NCI-H2196 (cell line): ENCODE results near the gene LPCAT1.
"Not testable (repeated sequence)": the region's sequence is repeated elsewhere in the genome, so short reads cannot be mapped to it uniquely, and the experiment has no call there.

Source experiments
- DNase-seq: peaks from one replicate; lab custom pipeline; 2025; ENCODE audit not compliant: unreplicated experiment; lab: John Stamatoyannopoulos, UW

LPCAT1 gene

DNA sequence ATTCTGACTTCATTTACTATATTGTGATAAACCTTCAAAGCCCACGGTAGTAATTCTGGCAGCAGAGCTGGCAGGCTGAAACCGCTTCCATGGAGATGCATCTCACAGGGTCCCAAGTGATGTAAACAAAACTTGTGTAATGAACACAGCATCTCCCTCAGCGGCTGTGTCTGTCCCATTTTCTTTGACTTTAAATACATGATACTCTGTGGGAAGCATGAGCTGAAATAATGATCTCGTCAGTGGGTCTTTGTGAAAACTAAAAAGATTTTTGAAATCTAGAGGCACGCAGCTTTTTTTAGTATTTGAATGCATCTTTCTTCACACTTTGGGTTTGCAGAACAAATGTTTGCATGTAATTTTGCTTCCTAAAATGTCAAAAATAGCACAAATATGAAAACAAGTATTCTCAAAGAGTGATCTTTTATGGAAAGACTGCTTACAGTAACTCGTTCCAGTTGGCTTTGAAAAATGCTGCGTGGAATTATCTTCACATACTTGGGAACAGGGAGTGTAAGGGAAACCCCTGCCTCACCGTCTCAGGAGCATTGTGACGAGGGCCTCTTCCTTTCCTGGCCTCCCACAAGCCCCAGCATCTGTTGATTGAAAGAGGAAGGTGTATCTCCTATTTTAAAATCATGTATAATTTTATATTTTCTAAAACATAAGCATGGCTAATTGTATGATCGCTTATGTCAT is 18.1 kb upstream of the LPCAT1 start:
- no peak for DNase-seq

- no peak for DNase-seq
These were observed 17.3 kb upstream of the LPCAT1 start for GRCh38 chr5:1540831-1541701.

- no peak for DNase-seq
These were observed 16.4 kb upstream of the LPCAT1 start for GRCh38 chr5:1540166-1540565.

- not testable (repeated sequence) for DNase-seq
These were observed 15.8 kb upstream of the LPCAT1 start for GRCh38 chr5:1539393-1540161.

- DNase-seq: no peak
These were observed 15.1 kb upstream of the LPCAT1 start for GRCh38 chr5:1538741-1539392.

DNA sequence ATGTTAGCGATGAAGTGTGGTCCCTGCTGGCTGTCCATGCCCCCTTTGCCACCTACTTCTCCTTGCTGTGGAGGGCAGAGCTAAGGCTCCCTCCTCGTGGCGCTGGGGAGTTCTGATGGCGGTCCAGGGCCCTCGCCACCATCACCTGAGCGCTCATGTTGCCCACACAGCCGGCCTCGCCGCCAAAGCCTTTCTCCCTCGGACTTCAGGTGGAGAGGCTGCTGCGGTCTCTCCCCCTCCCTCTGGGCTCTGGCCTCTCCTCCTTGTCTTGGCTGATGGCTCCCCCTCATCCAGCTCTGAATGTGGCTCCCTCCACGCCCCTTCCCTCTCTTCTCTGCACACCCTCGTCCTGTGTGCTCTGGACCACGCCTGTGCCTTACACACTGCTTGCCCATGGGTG is 14.5 kb upstream of the LPCAT1 start:
- DNase-seq: no peak

DNA sequence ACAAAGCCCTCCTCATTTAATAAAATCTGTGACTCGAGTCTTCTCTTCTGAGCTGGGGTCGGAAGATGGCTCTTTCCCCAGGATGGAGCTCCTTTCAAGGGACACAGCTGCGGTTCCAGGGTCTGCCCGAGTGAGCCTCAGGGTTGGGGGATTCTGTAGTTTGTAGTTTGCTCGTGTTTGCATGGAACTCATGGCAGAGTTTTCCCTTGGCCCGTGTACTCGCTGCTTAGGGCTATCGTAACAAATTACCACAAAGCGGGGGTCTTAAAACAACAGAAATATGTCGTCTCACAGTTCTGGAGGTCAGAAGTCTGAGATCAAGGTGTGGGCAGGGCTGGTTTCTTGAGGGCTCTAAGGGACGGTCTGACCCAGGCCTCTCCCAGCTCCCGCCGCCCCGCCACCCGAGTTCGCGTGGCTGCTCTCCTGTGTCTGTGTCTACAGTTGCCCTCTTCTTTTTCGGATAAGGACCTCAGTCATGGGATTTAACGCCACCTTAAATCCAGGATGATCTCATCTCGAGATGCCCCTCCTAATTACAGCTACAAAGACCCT is 13.9 kb upstream of the LPCAT1 start:
- no peak for DNase-seq

GRCh38 chr5:1536871-1537602 is 13.3 kb upstream of the LPCAT1 start:
- DNase-seq: no peak

GRCh38 chr5:1536322-1536845 is 12.6 kb upstream of the LPCAT1 start:
- DNase-seq: no peak

DNA sequence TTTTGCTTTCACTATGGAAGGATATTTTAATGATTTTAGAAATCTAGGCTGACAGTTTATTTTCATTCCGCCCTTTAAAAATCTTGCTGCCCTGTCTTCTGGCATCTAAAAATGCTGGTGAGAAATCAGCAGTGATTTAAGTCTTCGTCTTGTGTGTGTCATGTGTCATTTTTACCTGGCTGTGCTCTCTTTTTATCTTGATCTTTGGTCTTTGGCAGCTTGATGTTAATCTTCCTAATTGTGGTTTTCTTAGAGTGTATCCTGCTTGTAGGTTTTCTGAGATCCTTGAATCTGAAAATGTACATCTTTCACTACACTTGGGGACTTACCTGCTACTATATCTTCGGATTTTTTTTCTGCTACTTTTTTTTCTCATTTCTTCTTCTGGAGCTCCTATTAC is 11.9 kb upstream of the LPCAT1 start:
- no peak for DNase-seq

DNA sequence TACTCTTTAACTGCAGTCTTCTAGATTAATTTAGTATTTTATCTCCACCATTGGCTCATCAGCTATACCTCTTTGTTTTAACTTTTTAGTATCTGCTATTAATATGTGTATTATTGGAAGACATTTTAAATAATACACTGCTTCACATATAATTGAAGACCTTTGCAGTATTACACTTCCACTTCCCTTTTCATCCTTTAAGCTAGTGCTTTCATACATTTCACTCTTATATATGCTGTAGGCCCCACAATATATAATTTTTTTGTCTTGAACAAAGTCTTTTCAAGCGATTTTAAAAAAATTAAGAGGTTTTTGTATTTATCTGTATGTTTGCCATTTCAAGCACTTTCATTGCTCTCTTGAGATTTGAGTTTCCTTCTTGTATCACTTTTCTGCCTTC is 8.6 kb upstream of the LPCAT1 start:
- no peak for DNase-seq

DNA sequence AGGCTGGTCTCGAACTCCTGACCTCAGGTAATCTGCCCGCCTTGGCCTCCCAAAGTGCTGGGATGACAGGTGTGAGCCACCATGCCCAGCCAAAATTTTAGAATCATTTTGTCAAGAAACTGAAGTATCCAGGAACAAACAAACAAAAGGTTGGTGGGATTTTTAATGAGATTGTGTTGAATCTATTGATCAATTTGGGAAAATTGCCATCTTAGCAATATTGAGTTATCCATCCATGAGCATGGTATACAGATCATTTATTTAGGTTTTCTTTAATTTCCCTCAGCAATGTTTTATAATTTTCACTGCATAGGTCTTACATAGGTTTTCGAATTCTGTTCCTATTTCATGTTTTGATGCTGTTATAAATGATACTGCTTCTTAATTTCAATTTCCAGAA is 5.7 kb upstream of the LPCAT1 start:
- DNase-seq: no peak

GRCh38 chr5:1527533-1528205 is 3.9 kb upstream of the LPCAT1 start:
- no peak for DNase-seq

DNA sequence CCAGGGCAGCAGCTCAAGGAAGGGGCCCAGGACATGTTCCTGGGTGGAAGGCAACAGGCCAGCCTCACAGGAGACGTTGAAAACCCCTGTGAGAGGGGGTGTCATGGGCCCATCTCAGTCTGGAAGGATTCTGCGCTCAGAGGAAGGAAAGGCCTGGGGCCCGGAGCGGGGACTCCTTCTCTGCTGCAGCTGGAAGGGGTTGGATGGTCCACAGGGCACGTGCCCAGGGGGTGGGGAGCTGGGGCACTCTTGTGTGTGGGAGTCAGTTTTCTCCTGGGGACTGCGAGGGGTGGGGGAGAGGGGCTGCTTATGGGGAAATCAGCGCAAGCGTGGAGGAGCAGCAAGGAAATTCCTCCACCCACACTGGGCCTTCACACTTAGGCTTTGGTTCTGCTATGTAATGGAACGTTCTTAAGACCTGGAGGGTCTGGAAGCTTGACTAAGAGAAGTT is 2.9 kb upstream of the LPCAT1 start:
- DNase-seq: no peak

DNA sequence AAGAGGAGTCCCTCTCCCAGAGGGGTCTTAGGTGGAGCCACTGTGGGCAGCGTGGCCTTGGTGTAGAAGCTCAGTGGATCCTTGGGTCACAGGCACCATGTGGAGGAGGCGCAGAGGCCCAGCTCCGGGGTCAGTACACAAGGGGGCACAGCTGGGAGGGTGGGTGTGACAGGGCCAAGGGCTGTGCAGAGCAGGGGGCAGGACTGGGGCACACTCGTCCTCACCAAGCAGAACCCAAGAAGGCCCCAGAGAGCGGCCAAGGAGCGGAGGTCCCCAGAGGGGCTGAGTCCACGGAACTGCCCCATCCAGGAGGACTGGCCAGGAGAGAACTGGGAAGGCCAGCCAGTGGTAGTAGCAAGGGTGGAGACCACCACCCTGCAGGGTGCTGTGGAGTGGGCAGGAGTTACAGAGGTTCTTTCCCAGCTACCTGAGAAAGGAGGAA is 2.5 kb upstream of the LPCAT1 start:
- no peak for DNase-seq

DNA sequence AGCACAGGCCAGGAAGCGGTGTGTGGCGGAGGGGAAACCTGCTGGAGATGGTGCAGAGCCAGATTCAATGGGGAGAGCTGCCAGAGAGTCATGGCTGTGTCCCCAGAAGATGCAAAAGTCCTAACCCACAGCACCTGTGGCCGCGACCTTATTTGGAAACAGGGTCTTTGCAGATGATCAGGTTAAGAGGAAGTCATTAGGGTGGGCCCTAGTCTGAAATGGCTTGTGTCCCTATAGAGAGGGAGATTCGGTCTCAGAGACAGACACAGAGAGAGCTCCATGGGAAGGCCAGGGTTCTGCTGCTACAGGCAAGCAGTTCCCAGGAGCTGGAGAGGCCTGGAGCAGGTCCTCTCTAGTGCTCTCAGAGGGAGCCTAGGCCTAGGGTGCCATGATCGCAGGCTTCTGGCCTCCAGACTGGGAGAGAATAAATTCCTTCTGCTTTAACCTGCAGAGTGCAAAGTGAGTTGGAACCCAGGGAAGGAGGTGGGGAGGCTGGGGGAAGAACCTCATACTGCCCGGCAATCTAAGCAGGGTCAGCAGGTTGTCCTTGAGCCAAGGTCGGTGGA is 1.9 kb upstream of the LPCAT1 start:
- no peak for DNase-seq

GRCh38 chr5:1524799-1525623 is 1.3 kb upstream of the LPCAT1 start:
- DNase-seq: no peak

GRCh38 chr5:1524481-1524798 is 680 bp upstream of the LPCAT1 start:
- DNase-seq: no peak
